HEK293 (cell line): ENCODE measurements around the gene THBS2.
A peak's percentile ranks its signal among the peaks of the same experiment; 100 is the strongest.

ENCODE experiments used
- CTCF ChIA-PET: fragments of 350-600 bp; formaldehyde crosslinking; extraction: SDS; loops from one replicate; lab custom pipeline; 2021; ENCODE audit warnings: antibody characterized with exemption; lab: Yijun Ruan, JAX
- POLR2A ChIA-PET: fragments of 300-600 bp; formaldehyde crosslinking; extraction: SDS; loops from one replicate; lab custom pipeline; 2020; ENCODE audit warnings: antibody characterized with exemption, inconsistent platforms; lab: Yijun Ruan, JAX
- H3K27ac ChIP-seq: fragments of 200-500 bp; sonication (Bioruptor generic); 2 replicates; pipeline ENCODE4 v1.5.1; 2014; ENCODE audit warnings: low read depth, low read length, control low read depth, inconsistent platforms; ENCODE audit errors: extremely low read depth
- H3K36me3 ChIP-seq, 2 experiments: fragments of 200-500 bp in 1 of 2; sonication (Bioruptor generic) in 1 of 2; 1 replicate in 1 of 2; 2 replicates in 1 of 2; pipeline ENCODE4 v1.5.1; 2014 to 2017; ENCODE audit warnings: inconsistent platforms in 2 of 2, low read length in 2 of 2; ENCODE audit not compliant: control insufficient read depth in 2 of 2, insufficient read depth in 1 of 2
- H3K4me1 ChIP-seq: fragments of 200-500 bp; sonication (Bioruptor generic); 2 replicates; pipeline ENCODE4 v1.5.1; 2014; ENCODE audit warnings: mild to moderate bottlenecking, low read length, inconsistent platforms; ENCODE audit not compliant: control insufficient read depth, insufficient read depth
- H3K4me3 ChIP-seq: 2 replicates; pipeline ENCODE4 v1.5.1; 2011; ENCODE audit warnings: low read depth, mild to moderate bottlenecking, control low read depth, low read length, moderate library complexity
- H3K9me3 ChIP-seq: fragments of 200-500 bp; sonication (Bioruptor generic); 2 replicates; pipeline ENCODE4 v1.5.1; 2014; ENCODE audit warnings: low read depth, low read length, inconsistent platforms; ENCODE audit not compliant: control insufficient read depth, insufficient read depth
- BCL6B ChIP-seq: fragments of 450-650 bp; formaldehyde crosslinking; IDR thresholded peaks from 2 replicates; pipeline ENCODE4 v1.5.1; 2017; ENCODE audit warnings: missing biosample characterization, missing genetic modification characterization
- GLI4 ChIP-seq: fragments of 450-650 bp; formaldehyde crosslinking; IDR thresholded peaks from 2 replicates; pipeline ENCODE4 v1.5.1; 2016; ENCODE audit warnings: missing biosample characterization, missing genetic modification characterization
- PBX3 ChIP-seq: sonication (generic); formaldehyde crosslinking; IDR thresholded peaks from 2 replicates; pipeline ENCODE4 v1.8.1; 2022; ENCODE audit warnings: mild to moderate bottlenecking, moderate library complexity, missing genetic modification reagents
- ZFHX2 ChIP-seq: fragments of 450-650 bp; formaldehyde crosslinking; conservative IDR thresholded peaks from 2 replicates; pipeline ENCODE4 v1.5.1; 2016; ENCODE audit warnings: missing biosample characterization, missing genetic modification characterization
- ZNF133 ChIP-seq: fragments of 450-650 bp; formaldehyde crosslinking; IDR thresholded peaks from 2 replicates; pipeline ENCODE4 v1.5.1; 2016; ENCODE audit warnings: missing biosample characterization, missing genetic modification characterization
- ZNF146 ChIP-seq: fragments of 450-650 bp; formaldehyde crosslinking; IDR thresholded peaks from 2 replicates; pipeline ENCODE4 v1.5.1; 2016; ENCODE audit warnings: missing biosample characterization, missing genetic modification characterization
- ZNF16 ChIP-seq: fragments of 450-650 bp; formaldehyde crosslinking; IDR thresholded peaks from 2 replicates; pipeline ENCODE4 v1.5.1; 2016; ENCODE audit warnings: low read depth, missing biosample characterization, missing genetic modification characterization
- ZNF274 ChIP-seq, 2 experiments: fragments of 200-500 bp in 1 of 2; fragments of 450-650 bp in 1 of 2; sonication (Bioruptor generic) in 1 of 2; formaldehyde crosslinking in 1 of 2; IDR thresholded peaks; 2 replicates each; pipeline versions ENCODE4 v1.5.1 to v1.6.1; 2014 to 2016; ENCODE audit warnings: borderline replicate concordance in 1 of 2, inconsistent platforms in 1 of 2, low read length in 1 of 2, missing biosample characterization in 1 of 2, missing genetic modification characterization in 1 of 2
- ZNF311 ChIP-seq: fragments of 450-650 bp; formaldehyde crosslinking; IDR thresholded peaks from 2 replicates; pipeline ENCODE4 v1.5.1; 2017; ENCODE audit warnings: missing biosample characterization, missing genetic modification characterization, borderline replicate concordance
- ZNF366 ChIP-seq: fragments of 450-650 bp; formaldehyde crosslinking; conservative IDR thresholded peaks from 2 replicates; pipeline ENCODE4 v1.5.1; 2016; ENCODE audit warnings: missing biosample characterization, missing genetic modification characterization
- ZNF394 ChIP-seq: fragments of 450-650 bp; formaldehyde crosslinking; IDR thresholded peaks from 2 replicates; pipeline ENCODE4 v1.5.1; 2016; ENCODE audit warnings: missing biosample characterization, missing genetic modification characterization, mild to moderate bottlenecking, moderate library complexity, borderline replicate concordance
- ZNF423 ChIP-seq: fragments of 450-650 bp; formaldehyde crosslinking; IDR thresholded peaks from 2 replicates; pipeline ENCODE4 v1.5.1; 2016; ENCODE audit warnings: missing biosample characterization, missing genetic modification characterization
- ZNF426 ChIP-seq: fragments of 450-650 bp; formaldehyde crosslinking; IDR thresholded peaks from 2 replicates; pipeline ENCODE4 v1.5.1; 2017; ENCODE audit warnings: missing biosample characterization, missing genetic modification characterization, mild to moderate bottlenecking, inconsistent platforms, moderate library complexity
- ZNF48 ChIP-seq: fragments of 450-650 bp; formaldehyde crosslinking; IDR thresholded peaks from 2 replicates; pipeline ENCODE4 v1.5.1; 2016; ENCODE audit warnings: missing biosample characterization, missing genetic modification characterization
- ZNF510 ChIP-seq: fragments of 450-650 bp; formaldehyde crosslinking; IDR thresholded peaks from 2 replicates; pipeline ENCODE4 v1.5.1; 2018; ENCODE audit warnings: mild to moderate bottlenecking, missing genetic modification characterization, missing biosample characterization; ENCODE audit not compliant: insufficient replicate concordance
- ZNF514 ChIP-seq: fragments of 450-650 bp; formaldehyde crosslinking; IDR thresholded peaks from 2 replicates; pipeline ENCODE4 v1.5.1; 2016; ENCODE audit warnings: missing biosample characterization, missing genetic modification characterization
- ZNF558 ChIP-seq: fragments of 450-650 bp; formaldehyde crosslinking; IDR thresholded peaks from 2 replicates; pipeline ENCODE4 v1.5.1; 2016; ENCODE audit warnings: missing biosample characterization, missing genetic modification characterization
- ZNF624 ChIP-seq: fragments of 450-650 bp; formaldehyde crosslinking; IDR thresholded peaks from 2 replicates; pipeline ENCODE4 v1.5.1; 2017; ENCODE audit warnings: missing biosample characterization, missing genetic modification characterization
- ZNF776 ChIP-seq: fragments of 450-650 bp; formaldehyde crosslinking; IDR thresholded peaks from 2 replicates; pipeline ENCODE4 v1.5.0; 2017; ENCODE audit warnings: missing biosample characterization, missing genetic modification characterization, borderline replicate concordance
- ZSCAN16 ChIP-seq: fragments of 450-650 bp; formaldehyde crosslinking; IDR thresholded peaks from 2 replicates; pipeline ENCODE4 v1.5.1; 2016; ENCODE audit warnings: missing biosample characterization, missing genetic modification characterization
- TF ChIP-seq, protein P1 (sequence below): fragments of 450-650 bp; formaldehyde crosslinking; IDR thresholded peaks from 2 replicates; pipeline ENCODE4 v1.5.1; 2016; ENCODE audit warnings: missing biosample characterization, missing genetic modification characterization
- TF ChIP-seq, protein P2 (sequence below): fragments of 450-650 bp; formaldehyde crosslinking; IDR thresholded peaks from 2 replicates; pipeline ENCODE4 v1.5.1; 2016; ENCODE audit warnings: missing biosample characterization, missing genetic modification characterization
- TF ChIP-seq, protein P3 (sequence below): fragments of 450-650 bp; formaldehyde crosslinking; IDR thresholded peaks from 2 replicates; pipeline ENCODE4 v1.5.1; 2016; ENCODE audit warnings: missing biosample characterization, missing genetic modification characterization

The THBS2 gene

GRCh38 chr6:169212436-169212835 is 41.2 kb downstream of the THBS2 start:
- ChIA-PET POLR2A (interaction anchor here (0.7 kb wide), 3 partner anchors 95 to 1090 kb away, joined by 3 to 11 read pairs (median 5); no protein-coding TSS in a partner anchor), CTCF (no interaction called here)
- H3K36me3 ChIP-seq: no peaks in the 10 kb centered on the region
- no peaks in the 10 kb centered on the region for H3K4me1 ChIP-seq
- TF ChIP-seq ZNF366 (tag by site-specific recombination): no peak
- no peak for TF ChIP-seq ZNF558 (tag by site-specific recombination)
- no peak for TF ChIP-seq ZNF16 (tag by site-specific recombination)
- no peak overlapping the region for H3K4me3 ChIP-seq
- no peak overlapping the region for H3K27ac ChIP-seq
- no peaks in the 10 kb centered on the region for H3K9me3 ChIP-seq

- H3K36me3 ChIP-seq: no peaks in the 10 kb centered on the region
- H3K27ac ChIP-seq: no peak overlapping the region
- TF ChIP-seq ZNF146 (peak; percentile 38; the same call in 1 of the 2 replicates), ZNF394 (tag by site-specific recombination) (no peak), ZNF274 (IDR thresholded peaks at IDR 0.05; ENCODE audit: low read length) (no peak), ZNF274 (tag by site-specific recombination; IDR thresholded peaks at IDR 0.05; ENCODE audit: borderline replicate concordance) (no peak), ZNF624 (tag by site-specific recombination) (no peak)
- CTCF ChIA-PET: no interaction called here
- no peaks in the 10 kb centered on the region for H3K9me3 ChIP-seq
- no peaks in the 10 kb centered on the region for H3K4me1 ChIP-seq
- H3K4me3 ChIP-seq: no peak overlapping the region
- POLR2A ChIA-PET: no interaction called here
These were observed 41.8 kb downstream of the THBS2 start for GRCh38 chr6:169211881-169212280.

GRCh38 chr6:169210611-169211010 is 43.0 kb downstream of the THBS2 start:
- H3K27ac ChIP-seq: no peak overlapping the region
- H3K9me3 ChIP-seq: no peaks in the 10 kb centered on the region
- ChIA-PET CTCF (no interaction called here), POLR2A (no interaction called here)
- H3K4me1 ChIP-seq: no peaks in the 10 kb centered on the region
- no peak overlapping the region for H3K4me3 ChIP-seq
- H3K36me3 ChIP-seq: no peaks in the 10 kb centered on the region
- TF ChIP-seq ZNF624 (tag by site-specific recombination) (no peak), ZNF426 (no peak), GLI4 (tag by site-specific recombination) (no peak), ZNF514 (tag by site-specific recombination) (no peak), ZNF423 (tag by site-specific recombination) (no peak), ZNF510 (tag by site-specific recombination) (no peak), ZNF133 (tag by site-specific recombination) (no peak), ZNF48 (tag by site-specific recombination) (no peak), ZNF776 (tag by site-specific recombination) (no peak), BCL6B (tag by site-specific recombination) (no peak), ZNF16 (tag by site-specific recombination) (no peak), ZFHX2 (no peak), ZSCAN16 (tag by site-specific recombination) (no peak), ZNF311 (tag by site-specific recombination) (no peak), PBX3 (CRISPR knock-in tag) (no peak)
- TF ChIP-seq, protein P1, sequence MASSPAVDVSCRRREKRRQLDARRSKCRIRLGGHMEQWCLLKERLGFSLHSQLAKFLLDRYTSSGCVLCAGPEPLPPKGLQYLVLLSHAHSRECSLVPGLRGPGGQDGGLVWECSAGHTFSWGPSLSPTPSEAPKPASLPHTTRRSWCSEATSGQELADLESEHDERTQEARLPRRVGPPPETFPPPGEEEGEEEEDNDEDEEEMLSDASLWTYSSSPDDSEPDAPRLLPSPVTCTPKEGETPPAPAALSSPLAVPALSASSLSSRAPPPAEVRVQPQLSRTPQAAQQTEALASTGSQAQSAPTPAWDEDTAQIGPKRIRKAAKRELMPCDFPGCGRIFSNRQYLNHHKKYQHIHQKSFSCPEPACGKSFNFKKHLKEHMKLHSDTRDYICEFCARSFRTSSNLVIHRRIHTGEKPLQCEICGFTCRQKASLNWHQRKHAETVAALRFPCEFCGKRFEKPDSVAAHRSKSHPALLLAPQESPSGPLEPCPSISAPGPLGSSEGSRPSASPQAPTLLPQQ (tag by site-specific recombination): no peak
- TF ChIP-seq, protein P2, sequence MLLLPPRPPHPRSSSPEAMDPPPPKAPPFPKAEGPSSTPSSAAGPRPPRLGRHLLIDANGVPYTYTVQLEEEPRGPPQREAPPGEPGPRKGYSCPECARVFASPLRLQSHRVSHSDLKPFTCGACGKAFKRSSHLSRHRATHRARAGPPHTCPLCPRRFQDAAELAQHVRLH (tag by site-specific recombination): no peak
- TF ChIP-seq, protein P3, sequence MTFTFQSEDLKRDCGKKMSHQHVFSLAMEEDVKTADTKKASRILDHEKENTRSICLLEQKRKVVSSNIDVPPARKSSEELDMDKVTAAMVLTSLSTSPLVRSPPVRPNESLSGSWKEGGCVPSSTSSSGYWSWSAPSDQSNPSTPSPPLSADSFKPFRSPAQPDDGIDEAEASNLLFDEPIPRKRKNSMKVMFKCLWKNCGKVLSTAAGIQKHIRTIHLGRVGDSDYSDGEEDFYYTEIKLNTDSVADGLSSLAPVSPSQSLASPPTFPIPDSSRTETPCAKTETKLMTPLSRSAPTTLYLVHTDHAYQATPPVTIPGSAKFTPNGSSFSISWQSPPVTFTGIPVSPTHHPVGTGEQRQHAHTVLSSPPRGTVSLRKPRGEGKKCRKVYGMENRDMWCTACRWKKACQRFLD (tag by site-specific recombination): no peak
